ENCODE data around the gene PGBD5. TPM values are rescaled to one million over a fixed set of nuclear protein-coding genes. Genes with fewer than 3 reads are reported as not detected.
"Not testable (repeated sequence)": the region's sequence is repeated elsewhere in the genome, so short reads cannot be mapped to it uniquely, and the experiment has no call there.

PGBD5 gene
- total RNA-seq, 2 donors from 2014 or later: 0.52 TPM; not detected in 1

DNA sequence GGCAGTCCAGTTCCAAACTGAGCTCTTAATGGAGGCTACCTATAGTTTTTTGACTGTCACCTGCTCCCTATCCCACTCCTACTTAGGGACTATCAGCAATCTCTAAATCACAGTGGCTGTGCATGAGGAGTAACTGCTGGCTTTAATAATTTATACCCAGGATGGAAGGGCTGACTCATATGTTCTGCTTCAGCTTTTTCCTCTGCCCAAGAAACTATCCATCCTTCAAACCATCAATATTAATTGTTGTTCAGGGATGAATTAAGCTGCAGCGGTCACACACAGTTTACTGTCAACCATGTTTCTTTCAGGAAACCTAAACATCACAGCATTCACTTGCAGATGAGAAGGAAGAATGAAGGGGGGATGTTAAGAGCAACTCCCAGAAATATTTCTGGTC lies 9.0 kb upstream of the PGBD5 start:
- ATAC-seq (replicated peaks): no peak
- no peak overlapping the region for H3K4me3 Mint-ChIP-seq
- no peaks in the 10 kb centered on the region for H3K4me1 Mint-ChIP-seq
- no peaks in the 10 kb centered on the region for H3K9me3 Mint-ChIP-seq
- no peak overlapping the region for H3K27ac Mint-ChIP-seq
- no peaks in the 10 kb centered on the region for H3K36me3 Mint-ChIP-seq (ENCODE audit: low read depth)
- peaks cover 19% of the 10 kb centered on the region for H3K27me3 Mint-ChIP-seq

DNA sequence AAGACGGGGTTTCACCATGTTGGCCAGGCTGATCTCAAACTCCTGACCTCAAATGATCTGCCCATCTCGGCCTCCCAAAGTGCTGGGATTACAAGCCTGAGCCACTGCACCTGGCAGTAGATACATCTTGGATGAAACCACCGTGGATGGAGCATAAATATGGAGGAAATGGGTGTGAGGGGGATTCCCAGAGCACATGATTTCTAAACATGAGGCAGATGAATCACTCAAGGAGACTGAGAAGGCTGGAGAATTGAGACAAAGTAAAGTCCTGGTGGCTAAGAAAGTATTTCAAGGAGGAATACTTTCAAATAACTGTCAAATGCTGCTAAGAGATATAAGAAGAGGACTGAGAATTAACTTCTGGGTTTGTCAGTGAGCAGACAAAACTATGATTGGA lies 5.4 kb upstream of the PGBD5 start:
- Mint-ChIP-seq H3K27me3 (peaks cover 31% of the 10 kb centered on the region), H3K9me3 (peaks cover 4% of the 10 kb centered on the region), H3K27ac (no peak overlapping the region), H3K4me3 (no peak overlapping the region), H3K36me3 (ENCODE audit: low read depth) (peaks cover 8% of the 10 kb centered on the region), H3K4me1 (peaks cover 5% of the 10 kb centered on the region)
- no peak for ATAC-seq (replicated peaks)

DNA sequence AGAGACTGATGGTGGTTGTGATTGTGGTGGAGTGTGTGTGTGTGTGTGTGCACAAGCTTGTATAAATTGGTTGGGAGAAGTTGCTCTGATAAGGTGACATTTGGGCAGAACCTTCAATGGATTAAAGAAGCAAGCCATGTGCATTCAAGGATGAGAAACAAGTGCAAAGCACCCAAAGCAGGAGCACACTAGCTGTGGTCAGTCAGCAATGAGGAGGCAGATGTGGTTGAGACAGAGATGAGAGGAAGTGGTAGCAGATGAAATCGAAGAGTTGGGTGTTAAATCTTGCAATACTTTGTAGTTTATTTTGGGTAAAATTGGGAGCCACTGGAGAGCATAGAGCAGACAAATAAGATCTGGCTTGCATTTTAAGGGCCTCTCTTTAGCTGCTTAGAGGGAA lies 4.4 kb upstream of the PGBD5 start:
- H3K4me3 Mint-ChIP-seq: no peak overlapping the region
- H3K27ac Mint-ChIP-seq: no peak overlapping the region
- ATAC-seq (replicated peaks): no peak
- peaks cover 5% of the 10 kb centered on the region for H3K4me1 Mint-ChIP-seq
- peaks cover 31% of the 10 kb centered on the region for H3K27me3 Mint-ChIP-seq
- H3K9me3 Mint-ChIP-seq: peaks cover 4% of the 10 kb centered on the region
- peaks cover 8% of the 10 kb centered on the region for H3K36me3 Mint-ChIP-seq (ENCODE audit: low read depth)

DNA sequence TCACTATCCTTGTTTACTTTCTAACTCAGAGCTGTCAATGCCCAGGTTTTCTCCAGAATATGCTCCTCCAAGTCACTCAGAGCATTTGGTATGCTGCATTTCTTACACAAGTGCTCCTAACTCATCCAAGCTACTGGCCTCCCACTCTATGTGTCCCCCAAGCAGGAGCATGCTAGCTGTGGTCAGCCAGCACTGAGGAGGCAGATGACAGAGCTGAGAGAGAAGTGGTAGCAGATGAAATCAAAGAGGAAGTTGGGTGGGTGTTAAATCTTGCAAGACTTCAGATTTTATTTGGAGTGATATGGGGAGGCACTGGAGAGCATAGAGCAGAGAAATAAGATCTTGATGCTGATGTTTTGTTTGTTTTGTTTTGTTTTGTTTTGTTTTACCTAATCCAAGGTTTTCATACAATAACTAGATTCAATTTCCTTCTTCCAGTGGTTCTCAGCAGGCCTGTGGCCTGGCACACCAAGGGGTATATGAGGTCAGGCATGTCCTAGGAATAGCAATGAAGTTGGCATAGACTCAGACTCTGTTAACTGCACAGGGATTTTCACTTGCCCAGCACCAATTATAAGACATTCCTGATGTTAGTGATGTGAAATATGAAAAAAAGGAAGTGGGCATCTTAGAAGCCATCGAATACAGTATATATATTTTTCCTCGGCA lies 3.1 kb upstream of the PGBD5 start:
- no peak overlapping the region for H3K27ac Mint-ChIP-seq
- H3K4me3 Mint-ChIP-seq: no peak overlapping the region
- H3K9me3 Mint-ChIP-seq: peaks cover 4% of the 10 kb centered on the region
- H3K27me3 Mint-ChIP-seq: peaks cover 36% of the 10 kb centered on the region
- peaks cover 5% of the 10 kb centered on the region for H3K4me1 Mint-ChIP-seq
- peaks cover 15% of the 10 kb centered on the region for H3K36me3 Mint-ChIP-seq (ENCODE audit: low read depth)
- ATAC-seq (replicated peaks): no peak

DNA sequence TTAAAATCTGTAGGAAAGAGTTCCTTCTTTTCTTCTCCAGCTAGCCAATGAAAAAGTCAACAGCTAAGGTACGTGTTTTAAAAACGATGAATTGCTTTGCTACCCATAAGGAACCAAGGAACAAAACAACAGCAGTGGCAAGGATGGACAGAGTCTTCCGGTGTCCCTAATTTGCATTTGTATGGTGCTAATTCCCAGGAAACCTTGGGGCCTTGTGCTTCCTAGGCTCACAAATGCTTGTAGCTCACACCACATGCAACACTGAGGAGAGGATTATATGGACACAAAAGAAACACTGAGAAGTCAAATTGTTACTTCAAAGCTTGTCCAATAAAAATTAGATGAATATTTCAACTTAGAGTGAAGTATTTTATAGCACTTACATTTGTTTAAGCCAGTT lies 1.8 kb upstream of the PGBD5 start:
- Mint-ChIP-seq H3K4me3 (no peak overlapping the region), H3K9me3 (peaks cover 4% of the 10 kb centered on the region), H3K36me3 (ENCODE audit: low read depth) (peaks cover 15% of the 10 kb centered on the region), H3K27ac (no peak overlapping the region), H3K4me1 (peaks cover 5% of the 10 kb centered on the region), H3K27me3 (peaks cover 44% of the 10 kb centered on the region)
- ATAC-seq (replicated peaks): no peak

DNA sequence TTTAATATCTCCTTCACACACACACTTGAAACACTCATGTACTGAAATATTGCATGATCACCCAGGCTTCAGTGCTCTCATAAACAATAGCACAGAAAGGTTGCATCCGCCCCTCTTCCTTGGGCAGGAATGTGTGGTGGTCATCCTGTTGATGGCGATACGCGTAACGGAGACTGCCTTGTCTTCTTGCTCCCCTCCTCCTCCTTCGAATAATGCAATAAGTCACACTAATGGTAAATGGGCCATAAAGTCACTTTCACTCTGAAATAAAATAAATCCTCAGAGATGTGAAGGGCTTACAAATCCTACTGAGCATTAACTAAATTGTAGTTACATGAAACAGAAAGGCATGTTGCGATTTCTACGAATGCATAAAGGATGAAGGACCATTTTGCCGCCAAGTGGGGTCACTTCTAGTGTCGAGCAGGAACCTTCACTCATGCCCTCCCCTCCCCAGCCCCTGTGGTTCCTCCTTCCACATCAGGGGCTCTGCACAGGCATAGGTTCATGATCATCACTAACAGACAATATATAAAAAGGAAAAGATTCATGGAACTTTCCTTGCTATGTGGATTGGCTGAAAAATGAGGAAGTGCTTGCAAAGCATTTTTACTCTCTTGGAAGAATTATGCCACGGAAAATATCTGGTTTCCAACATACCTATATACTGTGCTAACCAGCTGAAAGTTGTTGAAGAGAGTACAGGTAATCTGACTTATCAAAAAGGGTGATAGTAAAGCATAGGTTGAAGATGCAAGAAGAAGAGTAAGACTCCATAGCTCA lies 1.2 kb upstream of the PGBD5 start:
- peaks cover 5% of the 10 kb centered on the region for H3K4me1 Mint-ChIP-seq

DNA sequence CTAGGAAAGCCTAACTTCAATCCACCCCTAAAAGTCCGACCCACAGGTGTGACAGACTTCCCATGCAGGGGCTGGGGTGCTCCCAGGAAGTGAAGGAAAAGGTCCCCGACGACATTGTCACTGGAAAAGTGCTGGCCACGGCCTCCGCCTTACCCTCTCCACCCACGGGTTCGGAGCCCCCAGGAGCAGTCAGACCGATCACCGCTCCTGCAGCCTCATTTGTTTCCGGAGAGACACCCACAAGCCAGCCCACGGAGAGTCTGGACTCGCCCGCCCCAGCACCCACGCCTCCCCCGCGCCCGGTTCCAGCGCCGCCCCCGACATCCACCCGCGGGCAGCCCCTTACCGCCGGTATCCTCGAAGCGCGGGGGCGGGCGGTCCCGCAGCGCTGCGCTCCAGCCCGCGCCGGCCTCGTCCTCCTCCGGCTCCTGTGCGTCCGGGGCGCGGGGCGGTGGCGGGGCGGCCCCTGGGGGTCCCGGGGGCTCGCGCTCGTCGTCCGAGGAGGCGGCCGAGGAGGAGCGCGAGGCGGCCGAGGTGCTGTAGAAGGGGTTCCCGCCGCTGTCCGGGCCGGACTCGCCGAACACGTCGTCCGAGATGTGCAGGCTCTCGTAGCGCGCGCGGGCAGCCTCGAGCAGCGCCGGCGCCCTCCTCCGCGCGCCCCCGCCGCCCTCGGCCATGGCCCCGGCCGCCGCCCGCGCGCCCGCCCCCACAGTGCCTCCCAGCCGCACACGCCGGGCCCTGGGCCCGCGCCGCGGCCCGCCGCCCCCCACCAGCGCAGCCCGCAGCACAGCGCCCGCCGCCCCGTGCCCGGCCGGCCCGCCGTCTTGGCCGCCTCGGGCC lies 660 bp downstream of the PGBD5 start:
- Mint-ChIP-seq H3K36me3 (ENCODE audit: low read depth) (peaks cover 15% of the 10 kb centered on the region), H3K4me3 (peak overlapping the region; percentile 54), H3K9me3 (peaks cover 4% of the 10 kb centered on the region), H3K27me3 (peaks cover 56% of the 10 kb centered on the region), H3K4me1 (peaks cover 5% of the 10 kb centered on the region), H3K27ac (no peak overlapping the region)
- no peak for ATAC-seq (replicated peaks)

More for the DNA sequence above, 1.2 kb upstream of the PGBD5 start:
- ATAC-seq (replicated peaks): no peak
- H3K9me3 Mint-ChIP-seq: peaks cover 4% of the 10 kb centered on the region
- H3K27ac Mint-ChIP-seq: no peak overlapping the region
- peaks cover 51% of the 10 kb centered on the region for H3K27me3 Mint-ChIP-seq
- H3K36me3 Mint-ChIP-seq (ENCODE audit: low read depth): peaks cover 15% of the 10 kb centered on the region
- H3K4me3 Mint-ChIP-seq: peak overlapping the region; percentile 79

DNA sequence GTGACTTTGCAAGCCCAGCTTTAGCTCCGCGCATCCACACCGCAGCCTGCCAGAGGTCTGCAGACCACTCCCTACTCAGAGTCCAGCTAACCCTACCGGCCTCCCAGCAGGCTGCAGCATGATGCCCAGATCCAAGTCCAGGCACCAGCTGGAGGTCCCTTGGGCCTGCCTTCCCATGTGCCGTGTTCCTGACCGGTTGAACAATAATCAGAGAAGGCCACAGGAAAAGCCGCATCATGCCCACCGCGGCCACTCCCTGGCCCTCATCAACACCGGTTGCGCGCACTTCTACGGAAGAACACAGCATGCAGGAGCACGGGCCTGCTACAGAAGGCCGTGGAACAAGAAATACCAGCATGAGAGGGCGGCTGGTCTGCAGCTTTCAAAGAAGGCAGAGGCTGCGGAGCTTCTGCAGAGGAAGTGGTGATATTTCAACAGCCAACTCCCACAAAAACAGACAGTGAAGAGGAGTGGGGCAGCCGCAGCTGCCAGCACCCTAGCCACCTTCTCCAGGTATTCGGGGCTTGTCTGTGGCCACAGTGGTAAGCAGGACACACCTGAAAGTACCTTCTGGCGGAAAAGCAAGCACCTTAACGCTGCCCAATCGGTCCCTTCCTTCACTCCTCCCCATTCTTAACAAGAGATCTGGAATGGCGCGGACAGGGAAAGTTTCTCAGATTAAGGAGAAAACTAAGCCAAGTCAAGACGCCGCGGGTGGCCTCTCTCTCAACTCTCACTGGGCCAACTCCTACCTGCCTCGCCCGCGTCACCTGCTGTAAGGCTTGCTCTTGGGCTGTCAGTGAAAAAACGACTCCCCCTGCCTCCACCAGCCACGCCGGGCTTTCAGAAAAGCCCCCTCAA lies 1.5 kb downstream of the PGBD5 start:
- Mint-ChIP-seq H3K27me3 (peaks cover 54% of the 10 kb centered on the region), H3K4me1 (peaks cover 5% of the 10 kb centered on the region), H3K27ac (no peak overlapping the region), H3K9me3 (peaks cover 4% of the 10 kb centered on the region), H3K36me3 (ENCODE audit: low read depth) (peaks cover 15% of the 10 kb centered on the region), H3K4me3 (peak overlapping the region; percentile 54)
- ATAC-seq (replicated peaks): no peak

DNA sequence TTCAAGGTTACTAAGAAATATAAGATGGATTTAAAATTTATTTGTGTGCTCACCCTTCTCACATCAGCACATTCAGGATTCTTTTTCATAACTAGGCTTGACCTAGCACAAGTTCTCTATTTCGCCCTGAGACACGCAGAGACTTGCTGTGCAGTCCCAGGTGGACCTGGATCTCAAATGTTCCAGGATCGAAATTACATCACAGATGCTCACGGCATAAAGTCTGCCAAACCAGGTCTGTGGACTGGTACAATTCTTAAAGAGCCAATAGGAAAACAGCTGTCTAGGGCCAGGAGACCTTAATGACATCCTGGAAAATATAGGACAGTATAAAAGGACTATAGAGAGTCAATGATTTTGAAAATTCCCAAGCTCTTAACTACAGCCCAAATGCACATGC lies 2.2 kb downstream of the PGBD5 start:
- Mint-ChIP-seq H3K27me3 (peaks cover 51% of the 10 kb centered on the region), H3K4me3 (no peak overlapping the region), H3K9me3 (peaks cover 4% of the 10 kb centered on the region), H3K36me3 (ENCODE audit: low read depth) (peaks cover 15% of the 10 kb centered on the region), H3K4me1 (peaks cover 5% of the 10 kb centered on the region), H3K27ac (no peak overlapping the region)
- no peak for ATAC-seq (replicated peaks)

DNA sequence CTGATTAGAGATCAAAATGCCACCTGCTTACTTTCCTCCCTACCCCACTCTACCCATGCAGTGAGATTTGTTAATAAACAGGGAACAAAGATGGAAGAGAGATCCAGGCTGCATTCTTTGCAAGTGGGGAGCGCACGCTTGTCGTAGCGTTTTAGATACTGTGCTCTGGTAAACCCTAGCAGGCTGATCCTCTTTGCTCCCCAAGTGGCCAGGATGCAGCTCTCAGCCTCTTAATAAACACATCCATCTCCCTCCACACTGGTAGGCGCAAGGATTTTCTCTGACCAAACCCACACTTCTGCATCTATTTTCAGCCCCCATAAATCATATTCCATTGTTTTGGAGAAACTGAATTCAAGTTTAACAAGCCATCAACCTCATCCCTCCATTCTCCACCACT lies 2.9 kb downstream of the PGBD5 start:
- Mint-ChIP-seq H3K4me3 (no peak overlapping the region), H3K27ac (no peak overlapping the region), H3K9me3 (peaks cover 4% of the 10 kb centered on the region)

DNA sequence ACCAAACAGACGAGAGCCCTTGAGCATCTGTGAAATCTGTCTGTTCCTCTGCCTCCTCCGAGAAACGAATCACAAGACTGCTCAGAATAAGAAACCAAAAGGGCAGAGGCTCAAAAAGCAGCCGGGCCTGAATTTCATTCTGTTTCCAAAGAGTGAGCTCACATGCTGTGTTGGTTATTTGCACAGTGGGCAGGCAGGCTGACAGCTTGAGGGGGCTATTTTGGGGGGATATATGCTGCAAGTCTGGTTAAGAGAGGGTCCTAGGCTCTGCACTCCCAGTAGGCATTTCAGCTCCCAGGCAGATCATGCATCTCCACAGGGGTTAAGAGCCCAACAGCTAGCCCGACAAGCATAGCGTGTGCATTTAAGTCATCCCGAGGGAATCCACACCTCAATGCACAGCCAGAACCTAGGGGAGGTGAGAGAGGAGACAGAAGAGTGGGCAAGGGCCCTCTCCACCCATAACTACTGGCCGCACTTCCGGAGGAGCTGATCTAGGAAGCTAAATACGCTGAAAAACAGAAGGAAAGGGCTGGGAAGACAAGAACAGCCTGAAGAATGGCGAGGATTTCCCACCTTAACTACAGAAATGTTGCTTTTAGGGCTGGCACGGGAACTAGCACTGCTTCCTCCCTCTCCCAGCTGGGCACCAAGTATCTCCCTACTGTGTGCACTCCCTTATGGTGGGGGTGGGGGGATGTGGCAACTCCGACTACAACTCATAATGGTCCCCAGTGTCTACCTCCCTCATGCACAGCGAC lies 3.7 kb downstream of the PGBD5 start:
- Mint-ChIP-seq H3K4me1 (peaks cover 5% of the 10 kb centered on the region), H3K27me3 (peaks cover 55% of the 10 kb centered on the region), H3K27ac (no peak overlapping the region), H3K4me3 (no peak overlapping the region), H3K36me3 (ENCODE audit: low read depth) (peaks cover 15% of the 10 kb centered on the region), H3K9me3 (peaks cover 4% of the 10 kb centered on the region)
- no peak for ATAC-seq (replicated peaks)

More for the DNA sequence above, 2.9 kb downstream of the PGBD5 start:
- ATAC-seq (replicated peaks): no peak
- Mint-ChIP-seq H3K27me3 (peaks cover 55% of the 10 kb centered on the region), H3K36me3 (ENCODE audit: low read depth) (peaks cover 15% of the 10 kb centered on the region), H3K4me1 (peaks cover 5% of the 10 kb centered on the region)

DNA sequence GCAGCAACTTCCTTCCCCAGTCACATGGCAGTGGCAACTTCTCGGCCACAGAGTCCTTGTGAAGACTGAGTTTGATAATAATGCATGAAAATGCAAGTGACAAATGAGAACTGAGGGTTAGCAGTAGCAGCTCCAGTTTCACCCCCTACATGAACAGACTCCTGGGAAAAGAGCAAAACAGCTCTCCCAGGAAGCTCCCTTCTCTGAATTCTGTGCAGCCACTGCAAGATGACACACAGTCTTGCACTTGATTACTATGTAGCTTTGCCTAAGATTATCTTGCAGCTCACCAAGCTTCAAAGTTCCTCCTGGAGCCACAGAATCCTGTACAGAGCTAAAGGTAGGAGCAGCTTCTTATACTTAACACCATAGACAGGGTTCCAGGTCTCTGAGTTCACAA lies 4.7 kb downstream of the PGBD5 start:
- Mint-ChIP-seq H3K36me3 (ENCODE audit: low read depth) (peaks cover 7% of the 10 kb centered on the region), H3K27ac (no peak overlapping the region), H3K4me3 (no peak overlapping the region), H3K27me3 (peaks cover 55% of the 10 kb centered on the region), H3K4me1 (no peaks in the 10 kb centered on the region), H3K9me3 (no peaks in the 10 kb centered on the region)
- no peak for ATAC-seq (replicated peaks)

DNA sequence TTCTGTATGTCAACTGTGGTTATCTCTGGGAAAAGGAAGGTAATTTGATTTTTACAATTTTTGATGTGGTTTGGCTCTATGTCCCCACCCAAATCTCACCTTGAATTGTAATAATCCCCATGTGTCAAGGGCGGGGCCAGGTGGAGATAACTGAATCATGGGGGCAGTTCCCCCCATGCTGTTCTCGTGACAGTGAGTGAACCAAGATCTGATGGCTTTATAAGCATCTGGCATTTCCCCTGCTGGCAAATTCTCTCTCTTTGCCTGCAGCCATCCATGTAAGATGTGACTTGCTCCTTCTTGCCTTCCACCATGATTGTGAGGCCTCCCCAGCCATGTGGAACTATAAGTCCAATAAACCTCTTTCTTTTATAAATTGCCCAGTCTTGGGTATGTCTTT lies 5.8 kb downstream of the PGBD5 start:
- not testable (repeated sequence) for H3K9me3 Mint-ChIP-seq; H3K36me3 Mint-ChIP-seq (ENCODE audit: low read depth); H3K27ac Mint-ChIP-seq; H3K4me1 Mint-ChIP-seq; H3K4me3 Mint-ChIP-seq; ATAC-seq (replicated peaks)
- peaks cover 63% of the 10 kb centered on the region for H3K27me3 Mint-ChIP-seq
